Parathyroid adenoma (tissue), 2 donors: ENCODE results near the gene DPCD.

Source experiments
- H2AFZ ChIP-seq: fragments of 300-600 bp; sonication (generic); one replicate; pipeline ENCODE4 v1.7.0; 2017; ENCODE audit warnings: antibody characterized with exemption, mild to moderate bottlenecking
- H3K27ac ChIP-seq: fragments of 300-600 bp; sonication (generic); one replicate; pipeline ENCODE4 v1.7.0; 2017
- H3K27me3 ChIP-seq: fragments of 300-600 bp; sonication (generic); one replicate; pipeline ENCODE4 v1.7.0; 2017; ENCODE audit warnings: low read length; ENCODE audit not compliant: control insufficient read depth, insufficient read depth
- H3K36me3 ChIP-seq: fragments of 300-600 bp; sonication (generic); one replicate; pipeline ENCODE4 v1.7.0; 2017; ENCODE audit warnings: low read length; ENCODE audit not compliant: control insufficient read depth, insufficient read depth
- H3K4me1 ChIP-seq: fragments of 300-600 bp; sonication (generic); one replicate; pipeline ENCODE4 v1.7.0; 2017; ENCODE audit warnings: control low read depth
- H3K4me2 ChIP-seq: fragments of 300-600 bp; sonication (generic); one replicate; pipeline ENCODE4 v1.7.0; 2017; ENCODE audit warnings: low read length
- H3K4me3 ChIP-seq: fragments of 300-600 bp; sonication (generic); one replicate; pipeline ENCODE4 v1.7.0; 2017; ENCODE audit warnings: low read depth, low read length
- H3K79me2 ChIP-seq: fragments of 300-600 bp; sonication (generic); one replicate; pipeline ENCODE4 v1.7.0; 2017; ENCODE audit warnings: control low read depth
- H3K9ac ChIP-seq: fragments of 300-600 bp; sonication (generic); one replicate; pipeline ENCODE4 v1.7.0; 2017; ENCODE audit warnings: mild to moderate bottlenecking
- H3K9me3 ChIP-seq: fragments of 300-600 bp; sonication (generic); one replicate; pipeline ENCODE4 v1.7.0; 2017; ENCODE audit warnings: low read length; ENCODE audit not compliant: control insufficient read depth
- TF ChIP-seq, protein P1 (sequence below): fragments of 300-600 bp; sonication (generic); IDR thresholded peaks from one replicate; pipeline ENCODE4 v1.7.0; 2017; ENCODE audit warnings: antibody characterized with exemption, mild to moderate bottlenecking
- donor health status: primary hyperparathyroidism.

Gene DPCD

DNA sequence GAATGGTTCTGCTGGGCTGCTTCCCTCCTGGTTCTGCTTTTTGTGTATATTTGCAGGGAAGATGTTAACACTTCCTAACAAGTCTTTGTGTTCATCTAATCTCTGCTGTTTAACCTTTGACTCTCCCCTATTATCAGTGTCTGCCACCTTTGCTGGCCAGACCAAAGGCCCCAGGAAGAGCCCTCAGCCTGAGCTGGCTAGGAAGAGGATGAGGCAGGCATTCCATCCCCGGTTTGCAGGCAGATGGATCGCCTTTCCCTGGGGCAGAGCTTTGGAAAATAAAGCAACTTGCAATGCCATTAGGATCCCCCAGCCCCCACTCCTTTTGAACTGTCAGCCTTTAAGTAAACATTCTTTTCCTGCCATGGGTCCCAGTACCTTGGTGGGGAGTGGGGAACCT, 19.0 kb downstream of the DPCD start:
- TF ChIP-seq, protein P1, sequence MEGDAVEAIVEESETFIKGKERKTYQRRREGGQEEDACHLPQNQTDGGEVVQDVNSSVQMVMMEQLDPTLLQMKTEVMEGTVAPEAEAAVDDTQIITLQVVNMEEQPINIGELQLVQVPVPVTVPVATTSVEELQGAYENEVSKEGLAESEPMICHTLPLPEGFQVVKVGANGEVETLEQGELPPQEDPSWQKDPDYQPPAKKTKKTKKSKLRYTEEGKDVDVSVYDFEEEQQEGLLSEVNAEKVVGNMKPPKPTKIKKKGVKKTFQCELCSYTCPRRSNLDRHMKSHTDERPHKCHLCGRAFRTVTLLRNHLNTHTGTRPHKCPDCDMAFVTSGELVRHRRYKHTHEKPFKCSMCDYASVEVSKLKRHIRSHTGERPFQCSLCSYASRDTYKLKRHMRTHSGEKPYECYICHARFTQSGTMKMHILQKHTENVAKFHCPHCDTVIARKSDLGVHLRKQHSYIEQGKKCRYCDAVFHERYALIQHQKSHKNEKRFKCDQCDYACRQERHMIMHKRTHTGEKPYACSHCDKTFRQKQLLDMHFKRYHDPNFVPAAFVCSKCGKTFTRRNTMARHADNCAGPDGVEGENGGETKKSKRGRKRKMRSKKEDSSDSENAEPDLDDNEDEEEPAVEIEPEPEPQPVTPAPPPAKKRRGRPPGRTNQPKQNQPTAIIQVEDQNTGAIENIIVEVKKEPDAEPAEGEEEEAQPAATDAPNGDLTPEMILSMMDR = no peak

DNA sequence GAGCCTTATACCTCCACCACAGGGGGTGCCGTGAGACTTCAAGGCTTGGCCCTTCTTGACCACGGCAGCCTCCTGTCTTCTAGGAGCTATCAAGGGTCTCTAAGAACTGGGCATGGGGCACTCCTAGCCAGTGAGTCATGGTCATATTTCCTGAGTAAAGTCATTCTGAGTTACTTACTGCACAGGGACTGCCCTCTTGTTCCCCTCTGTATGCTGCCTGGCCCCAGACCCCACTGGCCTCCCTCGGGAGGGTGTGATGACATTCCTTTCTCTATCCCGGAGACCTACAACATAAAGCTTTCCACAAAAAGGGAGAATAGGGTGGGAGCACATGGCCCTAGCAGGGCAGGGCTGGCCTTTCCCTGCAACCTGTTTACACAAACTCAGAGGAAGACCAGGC, 21.4 kb downstream of the DPCD start:
- H3K27me3 ChIP-seq = no peaks in the 10 kb centered on the region
- H3K4me1 ChIP-seq = peaks cover 8% of the 10 kb centered on the region
- H3K9me3 ChIP-seq = no peaks in the 10 kb centered on the region
- no peak overlapping the region for H3K4me2 ChIP-seq
- no peaks in the 10 kb centered on the region for H3K36me3 ChIP-seq
- no peak overlapping the region for H3K27ac ChIP-seq
- peaks cover 3% of the 10 kb centered on the region for H3K79me2 ChIP-seq
- no peak overlapping the region for H3K9ac ChIP-seq
- H3K4me3 ChIP-seq = no peak overlapping the region
- TF ChIP-seq, protein P1 = no peak
- no peak overlapping the region for H2AFZ ChIP-seq

More for the DNA sequence above, 19.0 kb downstream of the DPCD start:
- H3K4me3 ChIP-seq = no peak overlapping the region
- no peaks in the 10 kb centered on the region for H3K36me3 ChIP-seq
- no peaks in the 10 kb centered on the region for H3K9me3 ChIP-seq
- no peak overlapping the region for H2AFZ ChIP-seq
- peaks cover 3% of the 10 kb centered on the region for H3K79me2 ChIP-seq
- no peak overlapping the region for H3K4me2 ChIP-seq
- H3K27me3 ChIP-seq = no peaks in the 10 kb centered on the region
- no peak overlapping the region for H3K9ac ChIP-seq
- H3K4me1 ChIP-seq = no peaks in the 10 kb centered on the region
- H3K27ac ChIP-seq = no peak overlapping the region

DNA sequence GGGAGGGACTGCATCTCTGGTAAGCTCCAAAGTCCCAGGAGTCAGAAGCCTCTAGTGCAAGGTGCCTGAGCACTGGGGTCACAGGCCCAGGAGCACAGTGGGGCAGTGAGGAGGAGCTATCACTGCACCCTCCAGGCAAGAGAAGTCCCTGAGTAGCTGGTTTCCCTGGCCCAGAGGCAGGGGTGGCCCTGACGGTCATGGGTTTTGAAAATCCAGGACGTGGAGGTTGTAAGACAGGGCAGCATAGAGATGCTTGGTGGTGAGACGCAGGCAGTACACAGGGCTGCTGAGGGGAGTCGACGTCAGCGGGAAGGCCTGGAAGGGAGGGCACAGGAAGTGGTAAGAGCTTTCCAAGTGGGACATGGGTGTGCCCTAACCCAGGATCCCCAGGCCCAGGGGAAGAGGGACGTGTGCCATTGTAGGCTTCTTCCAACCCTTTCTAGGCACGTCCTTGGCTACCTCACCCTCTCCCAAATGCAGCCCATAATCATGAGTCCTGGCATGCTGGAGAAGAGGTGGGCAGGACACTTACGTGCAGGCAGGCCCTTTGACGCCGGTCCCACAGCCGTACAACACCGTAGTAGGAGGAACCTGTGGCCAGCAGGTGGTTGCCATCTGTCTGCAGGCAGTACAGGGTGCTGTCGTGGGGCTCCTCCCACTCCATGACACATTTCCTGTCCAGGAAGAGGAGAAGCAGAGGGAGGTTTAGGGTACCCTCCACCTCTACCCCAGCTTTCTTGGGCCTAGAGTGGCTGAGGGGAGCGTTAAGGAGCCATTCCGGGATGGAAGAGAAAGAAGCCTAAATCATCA, 23.2 kb downstream of the DPCD start:
- Histone ChIP-seq H3K27ac (no peak overlapping the region), H3K36me3 (no peaks in the 10 kb centered on the region), H3K9me3 (no peaks in the 10 kb centered on the region), H3K27me3 (no peaks in the 10 kb centered on the region), H2AFZ (no peak overlapping the region), H3K4me3 (no peak overlapping the region), H3K4me2 (no peak overlapping the region), H3K9ac (no peak overlapping the region), H3K79me2 (peaks cover 3% of the 10 kb centered on the region), H3K4me1 (peaks cover 8% of the 10 kb centered on the region)
- TF ChIP-seq, protein P1 = no peak

- Histone ChIP-seq H3K36me3 (no peaks in the 10 kb centered on the region), H2AFZ (no peak overlapping the region), H3K27ac (no peak overlapping the region), H3K9ac (no peak overlapping the region), H3K27me3 (no peaks in the 10 kb centered on the region), H3K79me2 (peaks cover 3% of the 10 kb centered on the region), H3K4me2 (no peak overlapping the region), H3K4me1 (peaks cover 8% of the 10 kb centered on the region), H3K4me3 (no peak overlapping the region), H3K9me3 (no peaks in the 10 kb centered on the region)
- TF ChIP-seq, protein P1 = no peak
Observed at GRCh38 chr10:101612086-101612485, 24.0 kb downstream of the DPCD start.

- TF ChIP-seq, protein P1 = no peak
- H3K36me3 ChIP-seq = no peaks in the 10 kb centered on the region
Observed at GRCh38 chr10:101612872-101613271, 24.8 kb downstream of the DPCD start.

More at GRCh38 chr10:101612872-101613271, 24.8 kb downstream of the DPCD start:
- H3K4me1 ChIP-seq = peaks cover 8% of the 10 kb centered on the region
- H3K9me3 ChIP-seq = no peaks in the 10 kb centered on the region
- H3K79me2 ChIP-seq = peaks cover 3% of the 10 kb centered on the region
- H3K9ac ChIP-seq = no peak overlapping the region
- H3K4me2 ChIP-seq = no peak overlapping the region
- no peaks in the 10 kb centered on the region for H3K27me3 ChIP-seq
- no peak overlapping the region for H3K27ac ChIP-seq
- no peak overlapping the region for H3K4me3 ChIP-seq
- H2AFZ ChIP-seq = no peak overlapping the region
